HepG2 (cell line): ENCODE results near the gene DACT2. TPM values are rescaled to one million over a fixed set of nuclear protein-coding genes. Genes with fewer than 3 reads are reported as not detected.

Experiments used
- IRX3 ChIP-seq: sonication (generic); formaldehyde crosslinking; IDR thresholded peaks from 2 replicates; pipeline ENCODE4 v1.8.1; 2023; ENCODE audit warnings: mild to moderate bottlenecking, low read depth, missing genetic modification reagents, borderline replicate concordance
- KLF15 ChIP-seq: sonication (generic); formaldehyde crosslinking; IDR thresholded peaks from 2 replicates; pipeline ENCODE4 v1.8.1; 2023; ENCODE audit warnings: borderline replicate concordance, mild to moderate bottlenecking, inconsistent platforms, missing genetic modification reagents, mixed read lengths
- LCORL ChIP-seq, 2 experiments: fragments of 450-650 bp in 1 of 2; sonication (generic) in 1 of 2; formaldehyde crosslinking in 1 of 2; IDR thresholded peaks; 2 replicates each; pipeline versions ENCODE4 v1.5.0 to v1.6.1; 2017 to 2020; ENCODE audit warnings: antibody characterized with exemption in 1 of 2, missing genetic modification reagents in 1 of 2
- MAFF ChIP-seq: IDR thresholded peaks from 2 replicates; pipeline ENCODE4 v1.6.1; 2011; ENCODE audit warnings: low read depth, low read length, improper control_type of control experiment
- SIN3B ChIP-seq: fragments of 150-350 bp; IDR thresholded peaks from 2 replicates; pipeline ENCODE4 v1.6.1; 2014; ENCODE audit warnings: low read length
- SIX1 ChIP-seq: sonication (generic); formaldehyde crosslinking; IDR thresholded peaks from 2 replicates; pipeline ENCODE4 v1.4.0; 2020; ENCODE audit warnings: missing genetic modification reagents, borderline replicate concordance
- THYN1 ChIP-seq: sonication (generic); formaldehyde crosslinking; IDR thresholded peaks from 2 replicates; pipeline ENCODE4 v1.8.1; 2023; ENCODE audit warnings: low read depth, mild to moderate bottlenecking, moderate library complexity, missing genetic modification reagents, borderline replicate concordance
- TSC22D2 ChIP-seq: sonication (generic); formaldehyde crosslinking; IDR thresholded peaks from 2 replicates; pipeline ENCODE4 v1.5.1; 2020; ENCODE audit warnings: missing genetic modification reagents, mild to moderate bottlenecking, borderline replicate concordance
- ZHX1 ChIP-seq: sonication (generic); formaldehyde crosslinking; IDR thresholded peaks from 2 replicates; pipeline ENCODE4 v1.8.1; 2022; ENCODE audit warnings: low read depth, mild to moderate bottlenecking, missing genetic modification reagents
- ZNF407 ChIP-seq: sonication (generic); formaldehyde crosslinking; IDR thresholded peaks from one replicate; pipeline ENCODE4 v1.5.1; 2020; ENCODE audit warnings: mild to moderate bottlenecking, missing genetic modification reagents; ENCODE audit errors: not compliant biosample characterization
- ZNF639 ChIP-seq: conservative IDR thresholded peaks from 2 replicates; pipeline ENCODE4 v1.6.1; 2018; ENCODE audit warnings: missing genetic modification reagents
- polyA plus RNA-seq, 8 experiments: library from polyadenylated mRNA; depleted of rRNA in 3 of 8; stranded (reverse) in 7 of 8; unstranded in 1 of 8; fragments of >200 nt; fragmentation: Illumina TruSeq in 4 of 8; extraction: Trizol in 4 of 8; gene quantifications; 2 replicates each; pipeline versions ENCODE4 v1.2.1 to v1.2.3, GENCODE V29; 2011 to 2016; ENCODE audit warnings: low read depth in 4 of 8, missing spikeins in 1 of 8, mixed read lengths in 1 of 8; ENCODE audit not compliant: insufficient read depth in 1 of 8
- total RNA-seq, 5 experiments: library from RNA; depleted of rRNA; stranded (reverse); fragments of >200 nt; fragmentation: Illumina TruSeq; extraction: Trizol; gene quantifications; 2 replicates each; pipeline ENCODE4 v1.2.3, GENCODE V29; 2016; ENCODE audit warnings: low read depth in 1 of 5
- TF ChIP-seq, protein P1 (sequence below): sonication (generic); formaldehyde crosslinking; IDR thresholded peaks from 2 replicates; pipeline ENCODE4 v1.8.0; 2022; ENCODE audit warnings: mild to moderate bottlenecking, missing genetic modification reagents

Gene DACT2
- total and polyA plus RNA-seq, 2 of the 13 experiments (the other 11 are each of a cell fraction or from before 2014, with no cell fraction given), result 0.15 TPM; not detected in 1

GRCh38 chr6:168326294-168327261 lies 7.0 kb upstream of the DACT2 start (continued):
- TF ChIP-seq, protein P1, sequence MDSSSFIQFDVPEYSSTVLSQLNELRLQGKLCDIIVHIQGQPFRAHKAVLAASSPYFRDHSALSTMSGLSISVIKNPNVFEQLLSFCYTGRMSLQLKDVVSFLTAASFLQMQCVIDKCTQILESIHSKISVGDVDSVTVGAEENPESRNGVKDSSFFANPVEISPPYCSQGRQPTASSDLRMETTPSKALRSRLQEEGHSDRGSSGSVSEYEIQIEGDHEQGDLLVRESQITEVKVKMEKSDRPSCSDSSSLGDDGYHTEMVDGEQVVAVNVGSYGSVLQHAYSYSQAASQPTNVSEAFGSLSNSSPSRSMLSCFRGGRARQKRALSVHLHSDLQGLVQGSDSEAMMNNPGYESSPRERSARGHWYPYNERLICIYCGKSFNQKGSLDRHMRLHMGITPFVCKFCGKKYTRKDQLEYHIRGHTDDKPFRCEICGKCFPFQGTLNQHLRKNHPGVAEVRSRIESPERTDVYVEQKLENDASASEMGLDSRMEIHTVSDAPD (CRISPR knock-in tag), result no peak; the same call in 1 of the 2 replicates
- TF ChIP-seq SIX1 (0 out of 2 replicates have a peak, but pooled peaks have one; percentile 61), IRX3 (no peak), SIN3B (no peak), TSC22D2 (CRISPR knock-in tag) (no peak), ZNF639 (CRISPR knock-in tag) (0 out of 2 replicates have a peak, but pooled peaks have one; percentile 68), ZHX1 (0 out of 2 replicates have a peak, but pooled peaks have one; percentile 29), ZNF407 (CRISPR knock-in tag) (no peak), MAFF (peak; percentile 53), KLF15 (CRISPR knock-in tag) (no peak), LCORL (IDR thresholded peaks at IDR 0.05) (peak; percentile 56; the same call in 1 of the 2 replicates), LCORL (CRISPR knock-in tag; IDR thresholded peaks at IDR 0.05) (peak; percentile 92), THYN1 (CRISPR knock-in tag) (no peak)
